CD4-positive, alpha-beta T cell treated with Interleukin-2 at 100 ng/mL for 4 hours (primary cell): ENCODE measurements around the gene ATRX.

Source experiments
- DNase-seq: peaks from one replicate; pipeline ENCODE4 v3.0.0-alpha.2; 2020; ENCODE audit warnings: low spot score

The ATRX gene

GRCh38 chrX:77493677-77494553 lies 292.1 kb downstream of the ATRX start:
- no peak for DNase-seq

- no peak for DNase-seq
Observed at GRCh38 chrX:77484045-77484444, 302.0 kb downstream of the ATRX start.

- no peak for DNase-seq
Observed at GRCh38 chrX:77455437-77455836, 330.6 kb downstream of the ATRX start.
